Neural cell (in vitro differentiated cells): ENCODE measurements around the gene ZCWPW1. TPM values are rescaled to one million over a fixed set of nuclear protein-coding genes. Genes with fewer than 3 reads are reported as not detected.

ENCODE experiments used
- H2AFZ ChIP-seq: fragments of 200-600, 300-800 bp; sonication (generic), shearing (Covaris generic); 2 replicates; pipeline ENCODE4 v1.6.0; 2014; ENCODE audit warnings: low read depth, mild to moderate bottlenecking, antibody characterized with exemption, low read length, moderate library complexity
- H3F3A ChIP-seq: fragments of 200-600 bp; shearing (Covaris generic); 2 replicates; pipeline ENCODE4 v1.6.1; 2016; ENCODE audit warnings: mild to moderate bottlenecking, moderate library complexity, mixed read lengths, antibody characterized with exemption, low read length; ENCODE audit not compliant: insufficient read depth, poor library complexity, severe bottlenecking
- H3K27ac ChIP-seq: fragments of 200-600, 300-800 bp; sonication (generic), shearing (Covaris generic); 2 replicates; pipeline ENCODE4 v1.5.1; 2014; ENCODE audit warnings: mild to moderate bottlenecking, low read length, moderate library complexity
- H3K27me3 ChIP-seq: fragments of 300-800, 200-600 bp; sonication (generic), shearing (Covaris generic); 2 replicates; pipeline ENCODE4 v1.6.0; 2014; ENCODE audit warnings: mild to moderate bottlenecking, low read depth, low read length, moderate library complexity; ENCODE audit not compliant: insufficient read depth
- H3K36me3 ChIP-seq: fragments of 300-800, 200-600 bp; sonication (generic), shearing (Covaris generic); 2 replicates; pipeline ENCODE4 v1.5.1; 2014; ENCODE audit warnings: mild to moderate bottlenecking, antibody characterized with exemption, low read length, moderate library complexity; ENCODE audit not compliant: insufficient read depth
- H3K4me2 ChIP-seq: fragments of 300-800, 200-600 bp; sonication (generic), shearing (Covaris generic); 2 replicates; pipeline ENCODE4 v1.6.0; 2014; ENCODE audit warnings: mild to moderate bottlenecking, low read length
- H3K4me3 ChIP-seq: fragments of 300-800, 200-600 bp; sonication (generic), shearing (Covaris generic); 2 replicates; pipeline ENCODE4 v1.5.1; 2014; ENCODE audit warnings: mild to moderate bottlenecking, low read length, moderate library complexity
- H3K79me2 ChIP-seq: fragments of 200-600 bp; shearing (Covaris generic); replicated peaks from 2 replicates; pipeline ENCODE4 v1.6.0; 2014; ENCODE audit warnings: mild to moderate bottlenecking, low read length, moderate library complexity; ENCODE audit not compliant: insufficient read depth
- H3K9ac ChIP-seq: fragments of 300-800, 200-600 bp; sonication (generic), shearing (Covaris generic); 2 replicates; pipeline ENCODE4 v1.6.1; 2016; ENCODE audit warnings: mild to moderate bottlenecking, low read length, mixed read lengths
- H3K9me2 ChIP-seq: fragments of 200-600 bp; shearing (Covaris generic); 2 replicates; pipeline ENCODE4 v1.6.1; 2016; ENCODE audit warnings: mild to moderate bottlenecking, low read length, mixed read lengths; ENCODE audit not compliant: insufficient read depth
- H3K9me3 ChIP-seq: fragments of 200-600, 300-800 bp; sonication (generic), shearing (Covaris generic); 2 replicates; pipeline ENCODE4 v1.6.1; 2016; ENCODE audit warnings: mild to moderate bottlenecking, mixed run types, low read length, moderate library complexity, mixed read lengths
- H4K20me1 ChIP-seq: fragments of 200-600 bp; shearing (Covaris generic); 2 replicates; pipeline ENCODE4 v1.6.1; 2016; ENCODE audit warnings: mild to moderate bottlenecking, mixed run types; ENCODE audit not compliant: insufficient read depth
- CTCF ChIP-seq: fragments of 450-650 bp; IDR thresholded peaks from 2 replicates; pipeline ENCODE4 v1.5.1; 2014; ENCODE audit warnings: antibody characterized with exemption, mild to moderate bottlenecking, moderate library complexity; ENCODE audit not compliant: poor library complexity, severe bottlenecking
- EP300 ChIP-seq: fragments of 450-650 bp; conservative IDR thresholded peaks from 2 replicates; pipeline ENCODE4 v1.6.1; 2014; ENCODE audit warnings: antibody characterized with exemption, mild to moderate bottlenecking, moderate library complexity; ENCODE audit not compliant: poor library complexity, severe bottlenecking
- EZH2 ChIP-seq: fragments of 200-600, 300-800 bp; shearing (Covaris generic), sonication (generic); IDR thresholded peaks from 2 replicates; pipeline ENCODE4 v1.6.1; 2014; ENCODE audit warnings: antibody characterized with exemption, low read length, borderline replicate concordance, mild to moderate bottlenecking; ENCODE audit not compliant: insufficient read depth, poor library complexity, severe bottlenecking
- MXI1 ChIP-seq: fragments of 450-650 bp; conservative IDR thresholded peaks from 2 replicates; pipeline ENCODE4 v1.6.1; 2014; ENCODE audit warnings: antibody characterized with exemption, mild to moderate bottlenecking; ENCODE audit not compliant: poor library complexity, severe bottlenecking
- POLR2AphosphoS5 ChIP-seq: IDR thresholded peaks from 2 replicates; pipeline ENCODE4 v1.6.1; 2012
- RAD21 ChIP-seq: fragments of 450-650 bp; conservative IDR thresholded peaks from 2 replicates; pipeline ENCODE4 v1.6.1; 2014; ENCODE audit warnings: antibody characterized with exemption, mild to moderate bottlenecking, moderate library complexity
- REST ChIP-seq: IDR thresholded peaks from 2 replicates; pipeline ENCODE4 v1.6.1; 2012; ENCODE audit warnings: borderline replicate concordance
- SMC3 ChIP-seq: fragments of 450-650 bp; conservative IDR thresholded peaks from 2 replicates; pipeline ENCODE4 v1.6.1; 2014; ENCODE audit warnings: antibody characterized with exemption, mild to moderate bottlenecking, moderate library complexity; ENCODE audit not compliant: poor library complexity
- TAF1 ChIP-seq: IDR thresholded peaks from 2 replicates; pipeline ENCODE4 v1.6.1; 2012; ENCODE audit warnings: low read depth
- polyA plus RNA-seq: library from polyadenylated mRNA; depleted of rRNA; stranded (reverse); fragments of >200 nt; gene quantifications from 2 replicates; pipeline ENCODE4 v1.2.3, GENCODE V29; 2014

Gene ZCWPW1
- polyA plus RNA-seq, 1 donor from 2014 or later: 6.8 TPM

- H4K20me1 ChIP-seq: no peaks in the 10 kb centered on the region
- no peaks in the 10 kb centered on the region for H3K9me3 ChIP-seq
- H2AFZ ChIP-seq: no peak overlapping the region
- no peaks in the 10 kb centered on the region for H3K9me2 ChIP-seq
- H3K9ac ChIP-seq: no peak overlapping the region
- no peak overlapping the region for H3K4me3 ChIP-seq
- no peaks in the 10 kb centered on the region for H3F3A ChIP-seq
- no peaks in the 10 kb centered on the region for H3K79me2 ChIP-seq
- no peak overlapping the region for H3K4me2 ChIP-seq
- H3K27me3 ChIP-seq: no peaks in the 10 kb centered on the region
- TF ChIP-seq MXI1: no peak
- TF ChIP-seq EP300: no peak
- no peak for TF ChIP-seq CTCF
- TF ChIP-seq SMC3: no peak
- no peak for TF ChIP-seq REST
- no peak for TF ChIP-seq RAD21
- no peak for TF ChIP-seq EZH2
- TF ChIP-seq TAF1: no peak
- TF ChIP-seq POLR2AphosphoS5: no peak
- no peak overlapping the region for H3K27ac ChIP-seq
- H3K36me3 ChIP-seq: no peaks in the 10 kb centered on the region
Observed at GRCh38 chr7:100378114-100378755, 50.3 kb downstream of the ZCWPW1 start.

GRCh38 chr7:100376066-100376465 lies 52.4 kb downstream of the ZCWPW1 start:
- Histone ChIP-seq H3K9me2 (no peaks in the 10 kb centered on the region), H4K20me1 (no peaks in the 10 kb centered on the region), H2AFZ (no peak overlapping the region), H3K9me3 (no peaks in the 10 kb centered on the region), H3K36me3 (no peaks in the 10 kb centered on the region), H3F3A (no peaks in the 10 kb centered on the region), H3K9ac (no peak overlapping the region), H3K4me2 (no peak overlapping the region), H3K4me3 (no peak overlapping the region), H3K27me3 (no peaks in the 10 kb centered on the region), H3K79me2 (no peaks in the 10 kb centered on the region), H3K27ac (no peak overlapping the region)
- no peak for TF ChIP-seq MXI1
- TF ChIP-seq POLR2AphosphoS5: no peak
- TF ChIP-seq CTCF: no peak
- TF ChIP-seq SMC3: no peak
- TF ChIP-seq REST: no peak
- no peak for TF ChIP-seq TAF1
- no peak for TF ChIP-seq RAD21
- TF ChIP-seq EP300: no peak
- TF ChIP-seq EZH2: no peak
